Peyer's patch (tissue), 4 donors: ENCODE measurements around the gene SIGLEC5.
"Not testable (repeated sequence)": the region's sequence is repeated elsewhere in the genome, so short reads cannot be mapped to it uniquely, and the experiment has no call there.

Experiments used
- POLR2A ChIP-seq, 2 donors: fragments of 450-650 bp; IDR thresholded peaks; one replicate each; pipeline ENCODE4 v1.5.1; 2017; ENCODE audit warnings: antibody characterized with exemption in 2 of 2, mild to moderate bottlenecking in 2 of 2, moderate library complexity in 2 of 2
- TF ChIP-seq, protein P1 (sequence below), 6 experiments: fragments of 450-650 bp in 4 of 6; fragments of 200-600 bp in 2 of 6; sonication (generic) in 1 of 6; IDR thresholded peaks; one replicate each; pipeline ENCODE4 v1.5.1; 2017 to 2019; ENCODE audit warnings: antibody characterized with exemption in 6 of 6, mild to moderate bottlenecking in 3 of 6, moderate library complexity in 1 of 6

DNA sequence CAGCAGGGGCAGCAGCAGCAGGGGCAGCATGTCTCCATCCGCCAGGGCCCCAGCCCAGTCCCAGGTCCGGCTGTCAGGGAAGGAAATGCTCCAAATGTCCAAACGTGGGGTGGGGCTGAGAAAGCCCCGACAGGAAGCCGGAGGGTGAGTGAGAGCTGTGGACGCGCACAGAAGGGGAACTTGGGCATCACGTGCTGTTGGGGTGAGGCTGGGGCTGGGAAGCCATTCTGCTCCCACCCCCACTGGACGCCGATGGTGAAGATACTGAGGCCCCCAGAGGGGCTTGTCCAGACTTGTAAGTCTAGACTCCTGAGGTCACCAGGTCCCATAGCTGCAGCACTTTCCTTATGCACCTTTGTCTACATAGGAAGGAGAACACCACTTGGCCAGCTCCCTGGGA lies 16.5 kb upstream of the SIGLEC5 start, which contains the start of gene SIGLEC14:
- TF ChIP-seq, protein P1, sequence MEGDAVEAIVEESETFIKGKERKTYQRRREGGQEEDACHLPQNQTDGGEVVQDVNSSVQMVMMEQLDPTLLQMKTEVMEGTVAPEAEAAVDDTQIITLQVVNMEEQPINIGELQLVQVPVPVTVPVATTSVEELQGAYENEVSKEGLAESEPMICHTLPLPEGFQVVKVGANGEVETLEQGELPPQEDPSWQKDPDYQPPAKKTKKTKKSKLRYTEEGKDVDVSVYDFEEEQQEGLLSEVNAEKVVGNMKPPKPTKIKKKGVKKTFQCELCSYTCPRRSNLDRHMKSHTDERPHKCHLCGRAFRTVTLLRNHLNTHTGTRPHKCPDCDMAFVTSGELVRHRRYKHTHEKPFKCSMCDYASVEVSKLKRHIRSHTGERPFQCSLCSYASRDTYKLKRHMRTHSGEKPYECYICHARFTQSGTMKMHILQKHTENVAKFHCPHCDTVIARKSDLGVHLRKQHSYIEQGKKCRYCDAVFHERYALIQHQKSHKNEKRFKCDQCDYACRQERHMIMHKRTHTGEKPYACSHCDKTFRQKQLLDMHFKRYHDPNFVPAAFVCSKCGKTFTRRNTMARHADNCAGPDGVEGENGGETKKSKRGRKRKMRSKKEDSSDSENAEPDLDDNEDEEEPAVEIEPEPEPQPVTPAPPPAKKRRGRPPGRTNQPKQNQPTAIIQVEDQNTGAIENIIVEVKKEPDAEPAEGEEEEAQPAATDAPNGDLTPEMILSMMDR (IDR thresholded peaks at IDR 0.05), result not testable (repeated sequence)
- TF ChIP-seq POLR2A (IDR thresholded peaks at IDR 0.05), result not testable (repeated sequence)
